Sciatic nerve (tissue), 2 donors: Measurements from ENCODE around the gene ZNF385C. TPM values are rescaled to one million over a fixed set of nuclear protein-coding genes. Genes with fewer than 3 reads are reported as not detected.

Experiments used
- ATAC-seq: fragments of 200-7000 bp; cut with Tn5 transposase; one replicate; pipeline ENCODE4 v1.9.1; 2020; ENCODE audit warnings: mild to moderate bottlenecking, moderate library complexity
- DNase-seq: peaks from one replicate; pipeline ENCODE4 v3.0.0-alpha.2; 2020; ENCODE audit warnings: low spot score
- intact Hi-C: fragments of 100-400 bp; cut with DNase I; formaldehyde crosslinking; loops from one replicate; pipeline ENCODE4 v1.14.2; 2022
- total RNA-seq: library from RNA; stranded (reverse); fragmentation: NEBNext Ultra II Directional; extraction: Animal tissue kit (Norgen Biotek cat#: 25700); gene quantifications from one replicate; pipeline ENCODE4 v1.2.1, GENCODE V29; 2021
- donor health status: DM: no; HTN: no; CAD: no.
- donor health status: DM: no; HTN: no; CAD: no.

ZNF385C gene
- total RNA-seq, 1 donor from 2014 or later: 3.0 TPM

DNA sequence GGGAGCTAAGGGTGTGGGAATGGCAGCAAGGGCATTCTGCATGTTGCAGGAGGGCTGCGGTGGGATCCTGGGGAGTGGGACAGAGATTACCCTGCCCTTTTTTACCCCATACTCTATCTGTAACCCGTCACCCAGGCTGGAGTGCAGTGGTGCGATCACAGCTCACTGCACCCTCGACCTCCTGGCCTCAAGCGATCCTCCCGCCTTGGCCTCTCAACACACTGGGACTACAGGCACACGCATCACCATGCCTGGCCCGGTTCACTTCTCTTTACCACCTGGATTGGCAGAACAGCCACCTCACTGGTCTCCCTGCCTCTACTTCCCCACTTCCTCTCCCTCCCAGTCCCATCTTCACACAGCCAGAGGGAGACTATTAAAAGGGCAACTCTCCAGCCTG is 9.5 kb downstream of the ZNF385C start:
- DNase-seq (no peak), ATAC-seq (peak; percentile 12)
- intact Hi-C loops: no loop called here

DNA sequence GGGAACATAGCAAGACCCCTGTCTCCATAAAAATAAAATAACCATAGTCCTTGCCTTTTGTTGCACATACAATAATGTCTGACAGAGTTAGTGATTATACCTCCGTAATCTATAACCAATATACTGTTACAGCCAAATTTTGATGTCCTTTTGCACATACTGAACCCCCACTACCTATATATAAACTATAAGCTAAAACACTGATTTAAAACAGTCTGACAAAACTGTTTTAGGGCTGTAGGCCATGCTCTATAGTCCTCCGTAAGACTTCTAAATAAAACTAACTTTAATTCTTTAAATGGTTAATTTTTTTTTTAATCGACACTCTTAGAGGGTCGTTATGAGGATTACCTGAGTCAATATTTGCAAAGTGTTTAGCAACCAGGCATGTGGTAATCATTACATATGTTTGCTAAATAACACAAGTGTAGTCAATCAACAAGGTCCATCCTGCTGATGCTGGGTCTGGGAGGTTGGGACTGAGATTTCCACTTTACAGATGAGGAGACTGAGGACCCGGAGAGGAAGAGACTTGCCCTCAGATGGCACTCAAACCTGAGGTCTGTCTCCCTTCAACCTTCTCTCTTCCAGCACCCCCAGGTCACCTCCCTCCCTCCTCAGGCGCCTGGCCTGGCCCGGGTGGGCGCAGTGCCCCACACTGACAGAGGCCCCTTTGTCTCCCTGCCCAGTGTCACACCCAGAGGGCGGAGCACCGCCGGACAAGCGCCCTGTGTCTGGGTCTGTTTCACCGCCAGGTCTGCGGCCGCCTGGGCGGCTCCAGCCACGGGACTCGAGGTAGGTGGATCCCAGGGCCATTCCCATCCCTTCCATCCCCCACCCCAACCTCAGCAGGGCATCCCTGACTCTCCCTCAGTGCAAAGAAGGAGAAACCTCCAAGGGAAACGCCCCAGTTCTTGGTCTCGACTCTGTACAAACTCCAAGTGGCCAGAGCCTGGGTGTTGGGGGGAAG is 10.3 kb downstream of the ZNF385C start:
- intact Hi-C loops: no loop called here
- ATAC-seq: peak; percentile 86

DNA sequence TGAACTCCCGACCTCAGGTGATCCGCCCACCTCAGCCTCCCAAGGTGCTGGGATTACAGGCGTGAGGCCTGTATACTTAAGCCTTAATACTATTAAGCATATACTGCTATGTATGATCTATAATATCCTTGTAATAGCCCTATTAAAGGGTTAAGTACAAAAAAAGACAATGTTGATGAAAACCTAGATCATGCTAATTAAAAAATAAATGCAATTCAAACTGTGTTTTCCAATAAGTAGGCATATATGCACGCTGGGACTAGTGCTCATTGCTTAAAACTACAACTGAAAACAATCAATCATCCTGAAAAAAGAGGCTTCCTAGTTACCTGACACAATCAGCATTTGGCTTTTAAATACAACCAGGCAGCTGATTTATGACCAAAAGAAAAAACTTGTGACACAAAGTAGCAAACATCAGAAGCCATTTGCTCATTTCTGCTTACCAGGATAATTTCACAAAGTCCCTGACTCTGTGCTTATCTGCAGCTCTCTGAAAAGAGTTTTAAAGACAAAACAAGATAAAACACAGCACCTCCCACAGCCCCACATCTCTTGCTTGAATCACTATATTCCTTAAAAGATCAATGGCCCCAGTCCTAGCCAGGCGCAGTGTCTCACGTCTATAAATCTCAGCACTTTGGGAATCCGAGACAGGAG is 11.1 kb downstream of the ZNF385C start:
- ATAC-seq (no peak), DNase-seq (no peak)
- intact Hi-C loops: no loop called here

More for the DNA sequence above, 10.3 kb downstream of the ZNF385C start:
- DNase-seq: peak; percentile 74

DNA sequence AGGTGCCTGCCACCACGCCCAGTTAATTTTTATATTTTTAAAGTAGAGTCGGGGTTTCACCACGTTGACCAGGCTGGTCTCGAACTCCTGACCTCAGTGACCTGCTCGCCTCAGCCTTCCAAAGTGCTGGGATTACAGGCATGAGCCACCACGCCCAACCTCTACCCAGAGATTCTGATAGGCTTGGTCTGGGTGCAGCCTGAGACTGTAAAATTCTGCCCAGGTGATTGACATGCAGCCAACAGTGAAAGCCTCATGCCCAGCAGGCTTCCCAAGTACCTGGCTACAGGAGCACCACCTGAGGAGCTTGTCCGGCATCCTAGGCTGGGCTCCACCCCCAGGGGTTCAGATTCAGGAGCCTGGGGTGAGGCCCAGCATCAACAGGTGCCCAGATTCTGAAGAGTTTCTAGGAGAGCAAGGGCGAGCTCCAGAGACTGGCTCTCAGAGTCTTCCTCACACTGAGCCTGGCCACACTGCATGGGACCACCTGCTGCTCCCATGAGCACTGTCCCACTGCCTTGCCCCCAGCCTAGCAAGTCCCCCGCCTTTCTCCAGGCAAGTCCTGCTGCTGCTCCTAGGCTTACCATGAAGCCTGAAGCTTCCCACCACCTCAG is 16.6 kb downstream of the ZNF385C start:
- DNase-seq (no peak), ATAC-seq (no peak)
- intact Hi-C loops: no loop called here

GRCh38 chr17:42079541-42079940 is 18.7 kb downstream of the ZNF385C start:
- DNase-seq (no peak), ATAC-seq (no peak)
- intact Hi-C loops: no loop called here

DNA sequence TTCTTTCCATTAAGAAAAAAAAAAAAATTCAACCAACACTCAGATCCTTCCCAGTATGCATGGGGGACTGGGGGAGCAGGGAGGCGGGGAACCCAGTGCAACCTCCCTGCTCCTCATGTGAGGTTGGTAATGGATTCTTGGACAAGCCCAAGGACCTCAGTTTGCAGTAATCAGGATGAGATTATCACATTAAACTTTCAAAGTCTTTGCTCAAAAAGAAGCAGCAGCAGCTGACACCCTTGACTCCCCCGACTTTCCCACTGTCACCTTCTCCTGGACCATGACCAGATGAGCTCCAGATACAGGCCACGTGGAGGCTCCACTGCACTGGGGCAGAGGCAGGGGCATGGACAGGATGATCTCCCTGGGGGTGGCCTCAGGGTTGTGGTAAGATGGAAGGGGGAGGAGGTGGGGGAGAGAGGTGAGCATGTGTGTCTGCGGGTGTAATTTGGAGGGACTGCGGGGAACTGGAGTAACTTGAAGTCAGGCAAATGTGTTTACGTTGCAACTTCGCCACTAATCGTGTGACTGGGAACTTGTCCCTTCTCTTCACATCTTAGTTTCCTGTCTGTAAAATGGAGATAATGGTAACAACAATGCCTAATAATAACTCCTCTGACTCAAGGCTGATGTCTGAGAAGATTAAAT is 19.8 kb downstream of the ZNF385C start:
- ATAC-seq: no peak
- intact Hi-C loops: no loop called here
- DNase-seq: no peak

- no peak for ATAC-seq
- intact Hi-C loops: no loop called here
- DNase-seq: no peak
These were observed 20.5 kb downstream of the ZNF385C start for GRCh38 chr17:42077755-42078154.

DNA sequence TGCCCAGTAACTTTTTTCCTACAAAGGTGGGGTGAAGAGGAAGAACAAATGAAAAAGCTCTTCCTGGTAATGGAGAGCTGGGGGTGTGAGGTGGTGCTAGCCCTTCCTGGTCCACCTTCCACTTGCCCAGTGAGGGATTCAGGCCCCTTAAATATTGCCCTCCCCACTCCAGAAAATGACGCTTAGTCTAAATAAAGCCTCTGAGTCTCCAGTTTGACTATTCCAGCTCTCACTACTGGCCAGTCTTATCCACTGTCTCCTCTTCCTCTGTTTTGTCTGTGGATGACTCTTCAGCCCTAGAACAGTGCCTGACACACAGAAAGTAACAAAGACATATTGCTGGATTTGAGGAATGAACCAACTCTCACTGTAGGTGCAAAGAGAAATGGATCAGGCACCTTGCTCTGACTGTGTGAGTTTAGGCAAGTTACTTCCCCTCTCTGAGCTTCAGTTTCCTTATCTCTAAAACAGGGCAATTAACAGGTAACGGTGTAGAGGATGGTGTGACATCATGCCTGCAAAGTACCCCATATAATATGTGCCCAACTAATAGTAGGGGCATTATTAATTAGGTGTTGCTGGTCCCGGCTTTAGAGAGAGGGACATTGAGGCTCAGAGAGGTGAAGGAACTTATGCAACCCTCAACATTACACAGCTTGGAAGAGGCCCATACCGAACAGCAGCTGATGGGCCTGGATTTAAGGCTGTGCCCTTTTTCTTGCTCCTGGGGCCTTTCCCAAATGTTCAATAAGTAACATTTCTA is 21.3 kb downstream of the ZNF385C start:
- DNase-seq (no peak), ATAC-seq (no peak)
- intact Hi-C loops: no loop called here

- intact Hi-C loops: no loop called here
- ATAC-seq: no peak
- DNase-seq: no peak
These were observed 22.5 kb downstream of the ZNF385C start for GRCh38 chr17:42075789-42076188.

DNA sequence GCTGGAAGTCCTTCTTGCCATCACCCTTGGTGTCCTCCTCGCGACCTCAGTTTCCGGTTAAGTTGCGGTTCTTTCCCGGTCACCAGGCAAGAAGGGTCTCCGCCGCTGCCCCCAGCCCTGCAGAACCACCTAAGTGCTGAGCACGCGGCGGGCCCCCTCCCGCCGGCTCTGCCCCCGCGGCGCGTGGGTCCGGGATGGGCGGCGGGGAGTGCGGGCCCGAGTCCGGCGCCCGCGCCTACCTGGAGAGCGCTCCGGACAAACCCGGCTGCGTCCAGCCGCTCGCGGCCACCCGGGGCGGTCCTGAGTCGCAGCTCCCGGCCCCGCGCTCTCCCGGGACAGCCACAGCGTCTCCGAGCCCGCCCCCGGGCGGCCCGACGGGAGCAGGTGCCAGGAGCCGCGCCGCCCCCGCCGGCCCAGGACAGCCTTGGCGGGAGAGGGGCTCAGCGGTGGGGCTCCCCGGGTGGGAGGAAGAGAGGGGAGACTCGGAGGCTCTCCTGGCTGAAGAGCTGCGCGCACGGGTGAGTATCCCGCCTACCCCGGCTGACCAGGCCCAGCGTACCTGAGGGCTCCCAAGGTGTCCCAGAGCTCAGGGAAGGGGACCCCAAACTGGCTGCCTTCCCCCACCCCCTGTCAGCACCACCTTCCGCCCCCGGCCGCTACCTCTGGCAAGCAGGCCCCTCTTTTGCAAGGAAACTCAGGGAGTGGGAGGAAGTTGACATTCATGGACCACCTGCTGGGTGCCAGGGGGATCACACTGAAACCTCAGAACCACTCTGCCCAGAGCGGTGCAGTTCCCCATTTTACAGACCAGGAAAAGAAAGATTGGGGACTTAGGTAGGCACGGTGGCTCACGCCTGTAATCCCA is 25.7 kb downstream of the ZNF385C start:
- intact Hi-C loops: no loop called here
- DNase-seq (no peak), ATAC-seq (no peak)

- ATAC-seq (no peak), DNase-seq (no peak)
- intact Hi-C loops: no loop called here
These were observed 26.5 kb downstream of the ZNF385C start for GRCh38 chr17:42071810-42072209.

DNA sequence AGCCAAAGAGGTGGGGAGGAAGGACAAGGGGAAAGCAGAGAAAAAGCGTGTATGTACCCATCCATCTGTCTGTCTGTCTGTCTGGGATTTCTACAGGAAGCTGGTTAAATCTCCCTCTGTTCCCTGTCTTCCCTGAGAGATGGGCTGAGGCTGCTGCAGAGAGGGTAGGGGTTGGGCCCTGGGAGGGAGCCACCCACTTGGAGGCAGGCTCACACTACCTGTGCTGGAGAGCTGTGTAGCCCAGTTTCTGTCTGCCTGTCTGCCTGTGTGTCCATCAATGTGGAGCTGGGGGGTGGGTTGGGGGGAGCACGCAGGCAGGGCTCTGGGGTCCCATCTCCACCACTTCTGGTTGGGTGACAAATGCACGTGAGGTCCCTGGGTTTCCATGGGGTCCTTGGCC is 29.3 kb downstream of the ZNF385C start:
- intact Hi-C loops: loop anchor here (5.0 kb wide), 1 partner anchor 43 kb away; the partner anchor contains the start of gene DHX58
- ATAC-seq (no peak), DNase-seq (no peak)

DNA sequence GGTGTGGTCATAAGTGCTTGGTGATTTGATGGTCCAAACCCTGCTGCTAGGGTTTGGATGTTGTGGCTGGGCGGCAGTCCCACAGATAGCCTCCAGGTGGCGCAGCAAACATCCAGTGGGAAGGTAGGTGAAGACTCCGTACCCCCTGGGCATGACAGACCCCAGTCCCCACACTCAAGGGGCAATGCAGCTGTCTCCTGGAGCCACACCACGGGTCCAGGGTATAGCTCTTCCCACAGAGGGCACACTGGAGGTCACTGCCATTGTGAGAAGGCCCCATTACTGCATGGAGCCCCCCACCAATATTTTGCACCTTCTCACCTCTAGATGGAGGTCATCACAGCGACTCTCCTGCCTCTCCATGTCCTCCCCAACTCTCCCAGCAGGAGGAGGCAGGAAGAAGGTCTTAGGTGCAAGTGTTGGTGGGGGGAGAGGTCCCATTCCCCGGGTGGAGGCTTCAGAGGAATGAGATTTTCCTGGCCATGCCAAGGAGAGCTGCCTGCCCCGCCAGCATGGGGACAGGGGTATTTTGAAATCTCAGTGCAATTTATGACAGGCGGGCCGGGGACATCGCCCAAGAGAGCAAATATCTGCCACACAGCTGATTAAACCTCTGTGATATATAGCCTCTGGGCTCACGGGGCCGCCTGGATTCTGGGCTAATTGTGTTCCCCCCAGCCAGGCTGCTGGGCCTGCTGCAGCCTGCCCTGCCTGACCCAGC is 30.7 kb downstream of the ZNF385C start:
- DNase-seq: peak; percentile 87
- intact Hi-C loops: loop anchor here (5.0 kb wide), 1 partner anchor 45 kb away; the partner anchor contains the start of gene DHX58
- peak; percentile 63 for ATAC-seq

- DNase-seq: no peak
- intact Hi-C loops: loop anchor here (5.0 kb wide), 1 partner anchor 47 kb away; the partner anchor contains the start of gene DHX58
- no peak for ATAC-seq
These were observed 33.1 kb downstream of the ZNF385C start for GRCh38 chr17:42065201-42065600.

GRCh38 chr17:42062681-42063080 is 35.6 kb downstream of the ZNF385C start:
- DNase-seq (no peak), ATAC-seq (no peak)
- intact Hi-C loops: no loop called here

GRCh38 chr17:42061646-42062487 is 36.4 kb downstream of the ZNF385C start:
- ATAC-seq: no peak
- intact Hi-C loops: no loop called here

More at GRCh38 chr17:42061646-42062487, 36.4 kb downstream of the ZNF385C start:
- no peak for DNase-seq
